Testis (tissue), 2 donors: ENCODE measurements around the gene ZNF862.

Source experiments
- POLR2A ChIP-seq: fragments of 450-650 bp; IDR thresholded peaks from one replicate; pipeline ENCODE4 v1.6.1; 2017; ENCODE audit warnings: antibody characterized with exemption, mild to moderate bottlenecking, moderate library complexity
- TF ChIP-seq, protein P1 (sequence below), 3 experiments: fragments of 450-650 bp in 2 of 3; fragments of 200-600 bp in 1 of 3; sonication (generic) in 1 of 3; IDR thresholded peaks; one replicate each; pipeline ENCODE4 v1.5.1; 2016 to 2019; ENCODE audit warnings: antibody characterized with exemption in 3 of 3, mild to moderate bottlenecking in 2 of 3, moderate library complexity in 1 of 3

DNA sequence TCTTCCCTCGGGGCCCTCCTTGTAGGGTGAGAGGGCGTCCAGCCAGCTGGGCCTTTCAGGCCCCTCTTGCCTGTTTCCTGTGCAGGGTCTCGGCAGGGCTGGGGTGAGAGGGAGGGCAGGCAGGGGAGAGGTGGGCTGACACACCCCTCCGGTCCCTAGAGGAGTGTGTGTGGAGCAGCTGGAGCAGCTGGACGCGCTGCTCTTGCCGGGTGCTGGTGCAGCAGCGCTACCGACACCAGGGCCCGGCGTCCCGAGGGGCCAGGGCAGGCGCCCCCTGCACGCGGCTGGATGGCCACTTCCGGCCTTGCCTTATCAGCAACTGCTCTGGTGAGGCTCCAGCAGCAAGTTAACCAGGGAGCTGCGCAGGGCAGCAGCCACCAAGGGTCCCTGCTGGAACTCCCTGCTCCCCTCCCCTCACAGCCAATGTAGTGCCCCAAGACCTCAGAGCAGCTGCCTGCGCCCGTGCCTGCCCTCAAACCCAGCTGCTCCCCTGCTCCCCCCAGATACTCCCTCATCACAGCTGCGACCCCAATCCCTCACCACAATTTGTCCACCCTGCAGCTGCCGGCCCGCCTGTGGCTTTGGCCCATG lies 15.7 kb upstream of the ZNF862 start:
- TF ChIP-seq, protein P1, sequence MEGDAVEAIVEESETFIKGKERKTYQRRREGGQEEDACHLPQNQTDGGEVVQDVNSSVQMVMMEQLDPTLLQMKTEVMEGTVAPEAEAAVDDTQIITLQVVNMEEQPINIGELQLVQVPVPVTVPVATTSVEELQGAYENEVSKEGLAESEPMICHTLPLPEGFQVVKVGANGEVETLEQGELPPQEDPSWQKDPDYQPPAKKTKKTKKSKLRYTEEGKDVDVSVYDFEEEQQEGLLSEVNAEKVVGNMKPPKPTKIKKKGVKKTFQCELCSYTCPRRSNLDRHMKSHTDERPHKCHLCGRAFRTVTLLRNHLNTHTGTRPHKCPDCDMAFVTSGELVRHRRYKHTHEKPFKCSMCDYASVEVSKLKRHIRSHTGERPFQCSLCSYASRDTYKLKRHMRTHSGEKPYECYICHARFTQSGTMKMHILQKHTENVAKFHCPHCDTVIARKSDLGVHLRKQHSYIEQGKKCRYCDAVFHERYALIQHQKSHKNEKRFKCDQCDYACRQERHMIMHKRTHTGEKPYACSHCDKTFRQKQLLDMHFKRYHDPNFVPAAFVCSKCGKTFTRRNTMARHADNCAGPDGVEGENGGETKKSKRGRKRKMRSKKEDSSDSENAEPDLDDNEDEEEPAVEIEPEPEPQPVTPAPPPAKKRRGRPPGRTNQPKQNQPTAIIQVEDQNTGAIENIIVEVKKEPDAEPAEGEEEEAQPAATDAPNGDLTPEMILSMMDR (IDR thresholded peaks at IDR 0.05): no peak
- TF ChIP-seq POLR2A: no peak
